ENCODE results near the gene SHROOM4. TPM values are rescaled to one million over a fixed set of nuclear protein-coding genes. Genes with fewer than 3 reads are reported as not detected.

SHROOM4 gene
- total RNA-seq, 1 experiment from 2014 or later, result 0.13 TPM

GRCh38 chrX:50770702-50771101, 43.3 kb downstream of the SHROOM4 start:
- no peak overlapping the region for H3K27ac ChIP-seq (ENCODE audit: low read length)
- H3K27me3 ChIP-seq (ENCODE audit: control insufficient read depth, insufficient read depth, low read length), result no peaks in the 10 kb centered on the region
- ChIA-PET POLR2A (no interaction called here), CTCF (no interaction called here)
- no peaks in the 10 kb centered on the region for H3K36me3 ChIP-seq (ENCODE audit: control insufficient read depth, insufficient read depth, low read length)
- no peak overlapping the region for H3K4me3 ChIP-seq (ENCODE audit: low read depth in 2 of 2, low read length in 2 of 2)
- no peaks in the 10 kb centered on the region for H3K4me1 ChIP-seq (ENCODE audit: control insufficient read depth, insufficient read depth, low read length)
- intact Hi-C loops (cut with micrococcal nuclease; ENCODE audit: unreplicated experiment), result no loop called here
- in situ Hi-C loops (cut with HindIII; ENCODE audit: low pct_unique_long_range_greater_than_20kb, low sequenced_read_pairs), result no loop called here
- TF ChIP-seq REST (IDR thresholded peaks at IDR 0.05; ENCODE audit: insufficient read depth in 1 of 2, low read depth in 2 of 2, low read length in 1 of 2) (no peak), SIN3A (IDR thresholded peaks at IDR 0.05; ENCODE audit: borderline replicate concordance, insufficient read depth, low read depth, low read length) (no peak), TCF7L2 (IDR thresholded peaks at IDR 0.05; ENCODE audit: low read depth, low read length) (no peak), POLR2AphosphoS5 (IDR thresholded peaks at IDR 0.05; ENCODE audit: low read depth, low read length) (no peak), CTCF (IDR thresholded peaks at IDR 0.05) (no peak)
- H3K9me3 ChIP-seq (ENCODE audit: control insufficient read depth, insufficient read depth, low read depth, low read length), result no peaks in the 10 kb centered on the region
- no TSS peak for BruUV-seq (replicated peaks)
- ATAC-seq (no peak), DNase-seq (ENCODE audit: low read depth, low spot score) (no peak)

GRCh38 chrX:50769389-50770063, 44.5 kb downstream of the SHROOM4 start:
- H3K36me3 ChIP-seq (ENCODE audit: control insufficient read depth, insufficient read depth, low read length), result no peaks in the 10 kb centered on the region
- POLR2A ChIA-PET, result no interaction called here
- no TSS peak for BruUV-seq (replicated peaks)
- DNase-seq (ENCODE audit: low read depth, low spot score), result no peak
- H3K27ac ChIP-seq (ENCODE audit: low read length), result no peak overlapping the region
- no peaks in the 10 kb centered on the region for H3K27me3 ChIP-seq (ENCODE audit: control insufficient read depth, insufficient read depth, low read length)
- no peaks in the 10 kb centered on the region for H3K9me3 ChIP-seq (ENCODE audit: control insufficient read depth, insufficient read depth, low read depth, low read length)
- intact Hi-C loops (cut with micrococcal nuclease; ENCODE audit: unreplicated experiment) (no loop called here), in situ Hi-C loops (cut with HindIII; ENCODE audit: low pct_unique_long_range_greater_than_20kb, low sequenced_read_pairs) (no loop called here)
- ATAC-seq, result no peak
- CTCF ChIA-PET, result no interaction called here
- TF ChIP-seq TCF7L2 (IDR thresholded peaks at IDR 0.05; ENCODE audit: low read depth, low read length), result no peak
- no peak for TF ChIP-seq CTCF (IDR thresholded peaks at IDR 0.05)
- no peak for TF ChIP-seq SIN3A (IDR thresholded peaks at IDR 0.05; ENCODE audit: borderline replicate concordance, insufficient read depth, low read depth, low read length)
- no peak for TF ChIP-seq POLR2AphosphoS5 (IDR thresholded peaks at IDR 0.05; ENCODE audit: low read depth, low read length)
- TF ChIP-seq REST (IDR thresholded peaks at IDR 0.05; ENCODE audit: insufficient read depth in 1 of 2, low read depth in 2 of 2, low read length in 1 of 2), result no peak
- H3K4me1 ChIP-seq (ENCODE audit: control insufficient read depth, insufficient read depth, low read length), result no peaks in the 10 kb centered on the region
- no peak overlapping the region for H3K4me3 ChIP-seq (ENCODE audit: low read depth in 2 of 2, low read length in 2 of 2)

Data from Panc1 (cell line).